MV-4-11 (cell line): ENCODE data around the gene MKLN1.

Experiments used
- DNase-seq: peaks from one replicate; lab custom pipeline; 2025; lab: John Stamatoyannopoulos, UW

Gene MKLN1

GRCh38 chr7:131354390-131354789, 26.7 kb downstream of the MKLN1 start:
- DNase-seq: peak; percentile 42

GRCh38 chr7:131355917-131356777, 28.5 kb downstream of the MKLN1 start:
- peak; percentile 48 for DNase-seq

- DNase-seq: no peak
Measured at GRCh38 chr7:131357282-131357880, 29.7 kb downstream of the MKLN1 start.

- no peak for DNase-seq
Measured at GRCh38 chr7:131358636-131359035, 31.0 kb downstream of the MKLN1 start.

GRCh38 chr7:131359136-131359776, 31.6 kb downstream of the MKLN1 start:
- DNase-seq: no peak

- DNase-seq: no peak
Measured at GRCh38 chr7:131363719-131364118, 36.0 kb downstream of the MKLN1 start.

GRCh38 chr7:131364767-131365344, 37.2 kb downstream of the MKLN1 start:
- peak; percentile 35 for DNase-seq

GRCh38 chr7:131365838-131366237, 38.2 kb downstream of the MKLN1 start:
- DNase-seq: peak; percentile 15

- DNase-seq: no peak
Measured at GRCh38 chr7:131369354-131369753, 41.7 kb downstream of the MKLN1 start.

GRCh38 chr7:131370523-131370968, 42.9 kb downstream of the MKLN1 start:
- no peak for DNase-seq

GRCh38 chr7:131371411-131371810, 43.7 kb downstream of the MKLN1 start:
- DNase-seq: no peak

GRCh38 chr7:131372554-131372953, 44.9 kb downstream of the MKLN1 start:
- DNase-seq: no peak

GRCh38 chr7:131374821-131375220, 47.1 kb downstream of the MKLN1 start:
- no peak for DNase-seq

GRCh38 chr7:131381069-131381838, 53.6 kb downstream of the MKLN1 start:
- no peak for DNase-seq

- DNase-seq: peak; percentile 64
Measured at GRCh38 chr7:131383417-131384285, 56.0 kb downstream of the MKLN1 start.

GRCh38 chr7:131384286-131384635, 56.6 kb downstream of the MKLN1 start:
- DNase-seq: no peak

GRCh38 chr7:131385039-131385605, 57.4 kb downstream of the MKLN1 start:
- DNase-seq: no peak

- DNase-seq: no peak
Measured at GRCh38 chr7:131388126-131388525, 60.5 kb downstream of the MKLN1 start.

GRCh38 chr7:131390275-131390674, 62.6 kb downstream of the MKLN1 start:
- no peak for DNase-seq

- DNase-seq: no peak
Measured at GRCh38 chr7:131391145-131391544, 63.5 kb downstream of the MKLN1 start.
